ENCODE measurements around the gene RPS21. TPM values are rescaled to one million over a fixed set of nuclear protein-coding genes. Genes with fewer than 3 reads are reported as not detected.

RPS21 gene
- total and polyA plus RNA-seq, 2 of the 13 experiments (the other 11 are each of a cell fraction or from before 2014, with no cell fraction given), result 2,647 to 11,063 TPM

GRCh38 chr20:62412194-62413024, 25.5 kb downstream of the RPS21 start (continued):
- peak; percentile 62 for TF ChIP-seq PAXIP1 (CRISPR knock-in tag; conservative IDR thresholded peaks at IDR 0.05)
- no peak for TF ChIP-seq HHEX (CRISPR knock-in tag; IDR thresholded peaks at IDR 0.05)
- no peak; the same call in 1 of the 2 replicates for TF ChIP-seq ZNF510 (CRISPR knock-in tag; IDR thresholded peaks at IDR 0.05; ENCODE audit: low read depth)
- TF ChIP-seq MXD1 (CRISPR knock-in tag; IDR thresholded peaks at IDR 0.05), result peak; percentile 73; the same call in 1 of the 2 replicates
- no peak for TF ChIP-seq ZNF605 (CRISPR knock-in tag; IDR thresholded peaks at IDR 0.05)
- peak; percentile 92; the same call in 1 of the 2 replicates for TF ChIP-seq HNRNPL (IDR thresholded peaks at IDR 0.05; ENCODE audit: low read depth, low read length)
- peak; percentile 88 for TF ChIP-seq ZNF263 (CRISPR knock-in tag; IDR thresholded peaks at IDR 0.05)
- TF ChIP-seq POLR2AphosphoS5 (IDR thresholded peaks at IDR 0.05; ENCODE audit: low read depth, low read length), result 0 out of 2 replicates have a peak, but pooled peaks have one; percentile 27
- TF ChIP-seq BCL3 (CRISPR knock-in tag; IDR thresholded peaks at IDR 0.05), result peak; percentile 27; the same call in 1 of the 2 replicates
- TF ChIP-seq THAP9 (CRISPR knock-in tag; IDR thresholded peaks at IDR 0.05; ENCODE audit: borderline replicate concordance), result peak; percentile 3; the same call in 1 of the 2 replicates
- peak; percentile 20; the same call in 1 of the 2 replicates for TF ChIP-seq NFYC (CRISPR knock-in tag; IDR thresholded peaks at IDR 0.05)
- TF ChIP-seq ZNF800 (CRISPR knock-in tag; IDR thresholded peaks at IDR 0.05), result 0 out of 2 replicates have a peak, but pooled peaks have one; percentile 17
- TF ChIP-seq REL (CRISPR knock-in tag; conservative IDR thresholded peaks at IDR 0.05), result no peak
- peak; percentile 64; the same call in 1 of the 2 replicates for TF ChIP-seq MEF2D (CRISPR knock-in tag; IDR thresholded peaks at IDR 0.05)
- TF ChIP-seq ZNF180 (CRISPR knock-in tag; IDR thresholded peaks at IDR 0.05; ENCODE audit: borderline replicate concordance, low read depth), result no peak

All from HepG2 (cell line).